Measurements from ENCODE around the gene ALKBH1.

ALKBH1 gene

GRCh38 chr14:77746064-77746702 lies 38.4 kb upstream of the ALKBH1 start:
- ATAC-seq (ENCODE audit: insufficient read depth, low read depth) (no peak), DNase-seq (no peak)
- peaks cover 84% of the 10 kb centered on the region for H3K36me3 ChIP-seq (ENCODE audit: insufficient read depth, low read length)
- H3K79me2 ChIP-seq (ENCODE audit: insufficient read depth, low read length), result peaks cover 71% of the 10 kb centered on the region
- H3K4me1 ChIP-seq (ENCODE audit: insufficient read depth, low read length), result no peaks in the 10 kb centered on the region
- no peaks in the 10 kb centered on the region for H3K9me3 ChIP-seq (ENCODE audit: insufficient read depth, low read length, severe bottlenecking)
- no peak overlapping the region for H3K4me3 ChIP-seq (ENCODE audit: low read depth in 1 of 2, low read length in 2 of 2)
- peaks cover 19% of the 10 kb centered on the region; the same call in 1 of the 2 replicates for H4K20me1 ChIP-seq (ENCODE audit: insufficient read depth, low read length)
- H3K27me3 ChIP-seq (ENCODE audit: insufficient read depth, low read length, poor library complexity), result no peaks in the 10 kb centered on the region
- no peak overlapping the region for H3K9ac ChIP-seq (ENCODE audit: low read depth, low read length)
- H2AFZ ChIP-seq (ENCODE audit: low read depth, low read length), result no peak overlapping the region
- no peak overlapping the region for H3K4me2 ChIP-seq (ENCODE audit: insufficient read depth, low read length)
- H3K27ac ChIP-seq (ENCODE audit: low read length), result no peak overlapping the region
- TF ChIP-seq, protein P1, sequence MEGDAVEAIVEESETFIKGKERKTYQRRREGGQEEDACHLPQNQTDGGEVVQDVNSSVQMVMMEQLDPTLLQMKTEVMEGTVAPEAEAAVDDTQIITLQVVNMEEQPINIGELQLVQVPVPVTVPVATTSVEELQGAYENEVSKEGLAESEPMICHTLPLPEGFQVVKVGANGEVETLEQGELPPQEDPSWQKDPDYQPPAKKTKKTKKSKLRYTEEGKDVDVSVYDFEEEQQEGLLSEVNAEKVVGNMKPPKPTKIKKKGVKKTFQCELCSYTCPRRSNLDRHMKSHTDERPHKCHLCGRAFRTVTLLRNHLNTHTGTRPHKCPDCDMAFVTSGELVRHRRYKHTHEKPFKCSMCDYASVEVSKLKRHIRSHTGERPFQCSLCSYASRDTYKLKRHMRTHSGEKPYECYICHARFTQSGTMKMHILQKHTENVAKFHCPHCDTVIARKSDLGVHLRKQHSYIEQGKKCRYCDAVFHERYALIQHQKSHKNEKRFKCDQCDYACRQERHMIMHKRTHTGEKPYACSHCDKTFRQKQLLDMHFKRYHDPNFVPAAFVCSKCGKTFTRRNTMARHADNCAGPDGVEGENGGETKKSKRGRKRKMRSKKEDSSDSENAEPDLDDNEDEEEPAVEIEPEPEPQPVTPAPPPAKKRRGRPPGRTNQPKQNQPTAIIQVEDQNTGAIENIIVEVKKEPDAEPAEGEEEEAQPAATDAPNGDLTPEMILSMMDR (IDR thresholded peaks at IDR 0.05; ENCODE audit: borderline replicate concordance, extremely low read depth, low read length, poor library complexity, severe bottlenecking), result no peak
- TF ChIP-seq EZH2 (IDR thresholded peaks at IDR 0.05; ENCODE audit: borderline replicate concordance, low read depth, low read length, severe bottlenecking), result no peak

GRCh38 chr14:77741438-77741837 lies 33.6 kb upstream of the ALKBH1 start:
- H2AFZ ChIP-seq (ENCODE audit: low read depth, low read length), result no peak overlapping the region
- no peak overlapping the region for H3K4me3 ChIP-seq (ENCODE audit: low read depth in 1 of 2, low read length in 2 of 2)
- H4K20me1 ChIP-seq (ENCODE audit: insufficient read depth, low read length), result peaks cover 24% of the 10 kb centered on the region
- no peak overlapping the region for H3K9ac ChIP-seq (ENCODE audit: low read depth, low read length)
- H3K27ac ChIP-seq (ENCODE audit: low read length), result no peak overlapping the region
- peaks cover 89% of the 10 kb centered on the region for H3K36me3 ChIP-seq (ENCODE audit: insufficient read depth, low read length)
- H3K27me3 ChIP-seq (ENCODE audit: insufficient read depth, low read length, poor library complexity), result no peaks in the 10 kb centered on the region
- TF ChIP-seq EZH2 (IDR thresholded peaks at IDR 0.05; ENCODE audit: borderline replicate concordance, low read depth, low read length, severe bottlenecking), result no peak
- TF ChIP-seq, protein P1 (IDR thresholded peaks at IDR 0.05; ENCODE audit: borderline replicate concordance, extremely low read depth, low read length, poor library complexity, severe bottlenecking), result no peak
- no peak for ATAC-seq (ENCODE audit: insufficient read depth, low read depth)
- no peak for DNase-seq
- H3K4me2 ChIP-seq (ENCODE audit: insufficient read depth, low read length), result no peak overlapping the region
- H3K4me1 ChIP-seq (ENCODE audit: insufficient read depth, low read length), result no peaks in the 10 kb centered on the region
- H3K9me3 ChIP-seq (ENCODE audit: insufficient read depth, low read length, severe bottlenecking), result no peaks in the 10 kb centered on the region
- peaks cover 83% of the 10 kb centered on the region for H3K79me2 ChIP-seq (ENCODE audit: insufficient read depth, low read length)

GRCh38 chr14:77738559-77739250 lies 30.9 kb upstream of the ALKBH1 start:
- TF ChIP-seq EZH2 (IDR thresholded peaks at IDR 0.05; ENCODE audit: borderline replicate concordance, low read depth, low read length, severe bottlenecking), result no peak
- TF ChIP-seq, protein P1 (IDR thresholded peaks at IDR 0.05; ENCODE audit: borderline replicate concordance, extremely low read depth, low read length, poor library complexity, severe bottlenecking), result no peak
- H3K4me2 ChIP-seq (ENCODE audit: insufficient read depth, low read length), result no peak overlapping the region

More at GRCh38 chr14:77738559-77739250, 30.9 kb upstream of the ALKBH1 start:
- H3K27me3 ChIP-seq (ENCODE audit: insufficient read depth, low read length, poor library complexity), result no peaks in the 10 kb centered on the region
- no peak overlapping the region for H3K27ac ChIP-seq (ENCODE audit: low read length)
- H4K20me1 ChIP-seq (ENCODE audit: insufficient read depth, low read length), result peaks cover 14% of the 10 kb centered on the region
- no peak for ATAC-seq (ENCODE audit: insufficient read depth, low read depth)
- no peak overlapping the region for H3K4me3 ChIP-seq (ENCODE audit: low read depth in 1 of 2, low read length in 2 of 2)
- peaks cover 90% of the 10 kb centered on the region for H3K36me3 ChIP-seq (ENCODE audit: insufficient read depth, low read length)
- H3K4me1 ChIP-seq (ENCODE audit: insufficient read depth, low read length), result no peaks in the 10 kb centered on the region
- no peak overlapping the region for H3K9ac ChIP-seq (ENCODE audit: low read depth, low read length)
- H3K9me3 ChIP-seq (ENCODE audit: insufficient read depth, low read length, severe bottlenecking), result no peaks in the 10 kb centered on the region
- peaks cover 56% of the 10 kb centered on the region for H3K79me2 ChIP-seq (ENCODE audit: insufficient read depth, low read length)
- no peak for DNase-seq
- H2AFZ ChIP-seq (ENCODE audit: low read depth, low read length), result no peak overlapping the region

Data from DND-41 (cell line).